GM23338 (cell line): ENCODE data around the gene RBP5. TPM values are rescaled to one million over a fixed set of nuclear protein-coding genes. Genes with fewer than 3 reads are reported as not detected.

ENCODE experiments used
- ATAC-seq: fragments of 200-7000 bp; cut with Tn5 transposase; 3 replicates; pipeline ENCODE4 v1.9.1; 2020
- DNase-seq: peaks from one replicate; pipeline ENCODE4 v3.0.0-alpha.2; 2015; ENCODE audit warnings: low spot score
- H2AFZ ChIP-seq: fragments of 200-600 bp; sonication (generic); 2 replicates; pipeline ENCODE4 v1.8.0; 2016; ENCODE audit warnings: antibody characterized with exemption, mild to moderate bottlenecking, moderate library complexity
- H3F3A ChIP-seq: fragments of 200-600 bp; sonication (generic); replicated peaks from 2 replicates; pipeline ENCODE4 v1.8.0; 2017; ENCODE audit warnings: antibody characterized with exemption, mixed run types, low read depth
- H3K27ac ChIP-seq: fragments of 200-600 bp; sonication (generic); 2 replicates; pipeline ENCODE4 v1.6.1; 2016; ENCODE audit warnings: low read depth
- H3K27me3 ChIP-seq: fragments of 200-600 bp; sonication (generic); 2 replicates; pipeline ENCODE4 v1.8.0; 2016; ENCODE audit warnings: mild to moderate bottlenecking, mixed run types, moderate library complexity; ENCODE audit not compliant: insufficient read depth
- H3K36me3 ChIP-seq: fragments of 200-600 bp; sonication (generic); 2 replicates; pipeline ENCODE4 v1.8.0; 2016; ENCODE audit warnings: mild to moderate bottlenecking; ENCODE audit not compliant: insufficient read depth
- H3K4me1 ChIP-seq: fragments of 200-600 bp; sonication (generic); 2 replicates; pipeline ENCODE4 v1.8.0; 2016; ENCODE audit warnings: mild to moderate bottlenecking, moderate library complexity; ENCODE audit not compliant: insufficient read depth
- H3K4me2 ChIP-seq: fragments of 200-600 bp; sonication (generic); 2 replicates; pipeline ENCODE4 v1.7.1; 2017; ENCODE audit warnings: mixed run types
- H3K4me3 ChIP-seq: fragments of 200-600 bp; sonication (generic); 2 replicates; pipeline ENCODE4 v1.6.1; 2016; ENCODE audit warnings: mixed run types
- H3K79me2 ChIP-seq: fragments of 200-600 bp; sonication (generic); replicated peaks from 2 replicates; pipeline ENCODE4 v1.8.0; 2017; ENCODE audit warnings: mild to moderate bottlenecking; ENCODE audit not compliant: insufficient read depth
- H3K9me2 ChIP-seq: fragments of 200-600 bp; sonication (generic); 2 replicates; pipeline ENCODE4 v1.8.0; 2017; ENCODE audit not compliant: insufficient read depth
- H4K20me1 ChIP-seq: fragments of 200-600 bp; sonication (generic); replicated peaks from 2 replicates; pipeline ENCODE4 v1.8.0; 2017; ENCODE audit warnings: mild to moderate bottlenecking; ENCODE audit not compliant: insufficient read depth
- H3K27ac Mint-ChIP-seq: 2 replicates; pipeline ENCODE4 v1.8.0; 2020; ENCODE audit warnings: inconsistent platforms, mild to moderate bottlenecking, moderate library complexity, mixed read lengths
- H3K27me3 Mint-ChIP-seq: 3 replicates; pipeline ENCODE4 v1.8.0; 2022; ENCODE audit warnings: low read depth, mild to moderate bottlenecking, moderate library complexity, mixed read lengths, inconsistent platforms; ENCODE audit not compliant: insufficient read depth, poor library complexity
- H3K36me3 Mint-ChIP-seq: 3 replicates; pipeline ENCODE4 v1.8.0; 2021; ENCODE audit warnings: low read depth, mild to moderate bottlenecking, inconsistent platforms, moderate library complexity, mixed read lengths
- H3K4me1 Mint-ChIP-seq: 3 replicates; pipeline ENCODE4 v1.8.0; 2020; ENCODE audit warnings: mild to moderate bottlenecking, inconsistent platforms, mixed read lengths
- H3K4me3 Mint-ChIP-seq: 3 replicates; pipeline ENCODE4 v1.8.0; 2021; ENCODE audit warnings: moderate library complexity, mild to moderate bottlenecking, inconsistent platforms, mixed read lengths
- H3K9me3 Mint-ChIP-seq: 3 replicates; pipeline ENCODE4 v1.8.0; 2020; ENCODE audit warnings: moderate library complexity, mild to moderate bottlenecking, inconsistent platforms, mixed read lengths
- CREB1 ChIP-seq: fragments of 250-450 bp; sonication (Bioruptor Pico); IDR thresholded peaks from 2 replicates; pipeline ENCODE4 v1.5.0; 2020; ENCODE audit warnings: low read depth, mild to moderate bottlenecking, moderate library complexity
- EZH2phosphoT487 ChIP-seq: fragments of 200-600 bp; sonication (generic); IDR thresholded peaks from one replicate; pipeline ENCODE4 v1.8.1; 2018; ENCODE audit warnings: antibody characterized with exemption; ENCODE audit not compliant: unreplicated experiment
- JUNB ChIP-seq: IDR thresholded peaks from one replicate; pipeline ENCODE4 v1.6.1; 2016; ENCODE audit warnings: antibody characterized with exemption; ENCODE audit not compliant: unreplicated experiment
- NANOG ChIP-seq: IDR thresholded peaks from 2 replicates; pipeline ENCODE4 v1.6.1; 2016; ENCODE audit warnings: antibody characterized with exemption, borderline replicate concordance
- POLR2AphosphoS5 ChIP-seq: IDR thresholded peaks from 2 replicates; pipeline ENCODE4 v1.6.1; 2016; ENCODE audit warnings: antibody characterized with exemption, low read depth
- REST ChIP-seq: IDR thresholded peaks from one replicate; pipeline ENCODE4 v1.6.1; 2018; ENCODE audit warnings: antibody characterized with exemption; ENCODE audit not compliant: unreplicated experiment
- STAT1 ChIP-seq: IDR thresholded peaks from one replicate; pipeline ENCODE4 v1.6.1; 2016; ENCODE audit warnings: antibody characterized with exemption; ENCODE audit not compliant: unreplicated experiment
- ZNF114 ChIP-seq: fragments of 250-450 bp; sonication (Bioruptor Pico); IDR thresholded peaks from 2 replicates; pipeline ENCODE4 v1.5.0; 2020; ENCODE audit warnings: mild to moderate bottlenecking, moderate library complexity
- ZNF331 ChIP-seq: fragments of 250-450 bp; sonication (Bioruptor Pico); IDR thresholded peaks from 2 replicates; pipeline ENCODE4 v1.5.0; 2020; ENCODE audit warnings: low read depth, mild to moderate bottlenecking, moderate library complexity
- polyA plus RNA-seq: library from polyadenylated mRNA; unstranded; fragments of >200 nt; fragmentation: Nextera tagmentation; extraction: Ambion mirVana; gene quantifications from 2 replicates; pipeline ENCODE4 v1.2.1, GENCODE V29; 2016
- total RNA-seq: library from RNA; depleted of rRNA; stranded (reverse); fragments of >200 nt; shearing (Covaris generic); gene quantifications from 2 replicates; pipeline ENCODE4 v1.2.3, GENCODE V29; 2014
- TF ChIP-seq, protein P1 (sequence below): IDR thresholded peaks from 2 replicates; pipeline ENCODE4 v1.6.1; 2016; ENCODE audit warnings: antibody characterized with exemption
- TF ChIP-seq, protein P2 (sequence below): fragments of 250-450 bp; sonication (Bioruptor Pico); IDR thresholded peaks from 2 replicates; pipeline ENCODE4 v1.5.0; 2020; ENCODE audit warnings: mild to moderate bottlenecking, moderate library complexity
- TF ChIP-seq, protein P3 (sequence below), 2 experiments: fragments of 200-600 bp in 1 of 2; sonication (generic) in 1 of 2; conservative IDR thresholded peaks; 2 replicates each; pipeline versions ENCODE4 v1.5.1 to v1.6.1; 2016 to 2017; ENCODE audit warnings: antibody characterized with exemption in 2 of 2, low read depth in 2 of 2, mild to moderate bottlenecking in 2 of 2, moderate library complexity in 1 of 2

RBP5 gene
- total and polyA plus RNA-seq, 2 experiments from 2014 or later, result 1.2 to 3.0 TPM

GRCh38 chr12:7106082-7106481 lies 22.6 kb downstream of the RBP5 start (continued):
- TF ChIP-seq ZNF114 (CRISPR knock-in tag) (no peak), JUNB (no peak), EZH2phosphoT487 (no peak)

DNA sequence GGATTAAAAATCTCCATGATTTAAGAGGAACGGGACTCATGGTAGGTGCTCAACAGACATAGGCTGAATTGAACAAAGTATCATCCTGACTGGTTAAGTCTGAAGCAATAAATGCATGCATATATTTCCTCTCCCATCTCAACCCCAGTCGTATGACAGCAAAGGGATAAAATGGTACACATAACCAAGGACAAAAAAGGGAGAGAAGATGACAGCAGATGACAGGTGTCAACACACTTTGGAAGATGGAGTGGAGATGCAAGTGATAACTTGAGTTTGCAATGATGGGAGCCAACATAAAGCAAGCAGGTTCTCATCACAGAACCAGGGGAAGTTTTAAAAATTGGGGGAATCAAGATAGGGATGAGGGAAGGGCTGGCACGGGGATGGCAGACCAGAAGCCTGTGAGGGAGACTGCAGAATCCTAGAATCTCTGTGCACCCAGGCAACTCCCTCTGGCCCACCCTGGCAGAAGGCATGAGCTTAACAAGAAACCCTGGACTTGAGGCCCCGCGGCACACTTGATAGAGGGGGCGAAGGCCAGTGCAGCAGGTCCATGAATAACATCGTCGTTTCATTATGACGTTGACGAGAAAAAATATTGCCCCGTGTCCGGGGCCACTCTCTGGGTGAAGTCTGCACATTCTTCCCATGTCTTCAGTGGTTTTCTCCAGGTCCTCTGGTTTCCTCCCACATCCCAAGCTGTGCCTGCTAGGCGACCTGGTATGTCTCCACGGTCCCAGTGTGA lies 24.7 kb downstream of the RBP5 start:
- DNase-seq (no peak), ATAC-seq (no peak)
- Histone ChIP-seq H3K4me2 (no peak overlapping the region), H3K4me3 (no peak overlapping the region), H3K36me3 (no peaks in the 10 kb centered on the region), H2AFZ (no peak overlapping the region), H3K79me2 (peaks cover 14% of the 10 kb centered on the region; the same call in 1 of the 2 replicates), H3F3A (no peaks in the 10 kb centered on the region), H3K4me1 (peaks cover 5% of the 10 kb centered on the region), H3K27ac (no peak overlapping the region), H3K9me2 (no peaks in the 10 kb centered on the region), H3K27me3 (no peaks in the 10 kb centered on the region), H4K20me1 (no peaks in the 10 kb centered on the region; the same call in none of the 2 replicates)
- Mint-ChIP-seq H3K4me1 (peaks cover 11% of the 10 kb centered on the region; the same call in 2 of the 3 replicates), H3K27ac (no peak overlapping the region), H3K36me3 (peaks cover 28% of the 10 kb centered on the region), H3K27me3 (peaks cover 11% of the 10 kb centered on the region), H3K4me3 (no peak overlapping the region), H3K9me3 (peaks cover 16% of the 10 kb centered on the region)
- TF ChIP-seq CREB1 (CRISPR knock-in tag) (no peak), NANOG (no peak), POLR2AphosphoS5 (no peak), EZH2phosphoT487 (no peak), JUNB (no peak), STAT1 (no peak), ZNF114 (CRISPR knock-in tag) (no peak), ZNF331 (CRISPR knock-in tag) (no peak), REST (no peak)
- TF ChIP-seq, protein P1, sequence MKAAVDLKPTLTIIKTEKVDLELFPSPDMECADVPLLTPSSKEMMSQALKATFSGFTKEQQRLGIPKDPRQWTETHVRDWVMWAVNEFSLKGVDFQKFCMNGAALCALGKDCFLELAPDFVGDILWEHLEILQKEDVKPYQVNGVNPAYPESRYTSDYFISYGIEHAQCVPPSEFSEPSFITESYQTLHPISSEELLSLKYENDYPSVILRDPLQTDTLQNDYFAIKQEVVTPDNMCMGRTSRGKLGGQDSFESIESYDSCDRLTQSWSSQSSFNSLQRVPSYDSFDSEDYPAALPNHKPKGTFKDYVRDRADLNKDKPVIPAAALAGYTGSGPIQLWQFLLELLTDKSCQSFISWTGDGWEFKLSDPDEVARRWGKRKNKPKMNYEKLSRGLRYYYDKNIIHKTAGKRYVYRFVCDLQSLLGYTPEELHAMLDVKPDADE, result no peak
- TF ChIP-seq, protein P2, sequence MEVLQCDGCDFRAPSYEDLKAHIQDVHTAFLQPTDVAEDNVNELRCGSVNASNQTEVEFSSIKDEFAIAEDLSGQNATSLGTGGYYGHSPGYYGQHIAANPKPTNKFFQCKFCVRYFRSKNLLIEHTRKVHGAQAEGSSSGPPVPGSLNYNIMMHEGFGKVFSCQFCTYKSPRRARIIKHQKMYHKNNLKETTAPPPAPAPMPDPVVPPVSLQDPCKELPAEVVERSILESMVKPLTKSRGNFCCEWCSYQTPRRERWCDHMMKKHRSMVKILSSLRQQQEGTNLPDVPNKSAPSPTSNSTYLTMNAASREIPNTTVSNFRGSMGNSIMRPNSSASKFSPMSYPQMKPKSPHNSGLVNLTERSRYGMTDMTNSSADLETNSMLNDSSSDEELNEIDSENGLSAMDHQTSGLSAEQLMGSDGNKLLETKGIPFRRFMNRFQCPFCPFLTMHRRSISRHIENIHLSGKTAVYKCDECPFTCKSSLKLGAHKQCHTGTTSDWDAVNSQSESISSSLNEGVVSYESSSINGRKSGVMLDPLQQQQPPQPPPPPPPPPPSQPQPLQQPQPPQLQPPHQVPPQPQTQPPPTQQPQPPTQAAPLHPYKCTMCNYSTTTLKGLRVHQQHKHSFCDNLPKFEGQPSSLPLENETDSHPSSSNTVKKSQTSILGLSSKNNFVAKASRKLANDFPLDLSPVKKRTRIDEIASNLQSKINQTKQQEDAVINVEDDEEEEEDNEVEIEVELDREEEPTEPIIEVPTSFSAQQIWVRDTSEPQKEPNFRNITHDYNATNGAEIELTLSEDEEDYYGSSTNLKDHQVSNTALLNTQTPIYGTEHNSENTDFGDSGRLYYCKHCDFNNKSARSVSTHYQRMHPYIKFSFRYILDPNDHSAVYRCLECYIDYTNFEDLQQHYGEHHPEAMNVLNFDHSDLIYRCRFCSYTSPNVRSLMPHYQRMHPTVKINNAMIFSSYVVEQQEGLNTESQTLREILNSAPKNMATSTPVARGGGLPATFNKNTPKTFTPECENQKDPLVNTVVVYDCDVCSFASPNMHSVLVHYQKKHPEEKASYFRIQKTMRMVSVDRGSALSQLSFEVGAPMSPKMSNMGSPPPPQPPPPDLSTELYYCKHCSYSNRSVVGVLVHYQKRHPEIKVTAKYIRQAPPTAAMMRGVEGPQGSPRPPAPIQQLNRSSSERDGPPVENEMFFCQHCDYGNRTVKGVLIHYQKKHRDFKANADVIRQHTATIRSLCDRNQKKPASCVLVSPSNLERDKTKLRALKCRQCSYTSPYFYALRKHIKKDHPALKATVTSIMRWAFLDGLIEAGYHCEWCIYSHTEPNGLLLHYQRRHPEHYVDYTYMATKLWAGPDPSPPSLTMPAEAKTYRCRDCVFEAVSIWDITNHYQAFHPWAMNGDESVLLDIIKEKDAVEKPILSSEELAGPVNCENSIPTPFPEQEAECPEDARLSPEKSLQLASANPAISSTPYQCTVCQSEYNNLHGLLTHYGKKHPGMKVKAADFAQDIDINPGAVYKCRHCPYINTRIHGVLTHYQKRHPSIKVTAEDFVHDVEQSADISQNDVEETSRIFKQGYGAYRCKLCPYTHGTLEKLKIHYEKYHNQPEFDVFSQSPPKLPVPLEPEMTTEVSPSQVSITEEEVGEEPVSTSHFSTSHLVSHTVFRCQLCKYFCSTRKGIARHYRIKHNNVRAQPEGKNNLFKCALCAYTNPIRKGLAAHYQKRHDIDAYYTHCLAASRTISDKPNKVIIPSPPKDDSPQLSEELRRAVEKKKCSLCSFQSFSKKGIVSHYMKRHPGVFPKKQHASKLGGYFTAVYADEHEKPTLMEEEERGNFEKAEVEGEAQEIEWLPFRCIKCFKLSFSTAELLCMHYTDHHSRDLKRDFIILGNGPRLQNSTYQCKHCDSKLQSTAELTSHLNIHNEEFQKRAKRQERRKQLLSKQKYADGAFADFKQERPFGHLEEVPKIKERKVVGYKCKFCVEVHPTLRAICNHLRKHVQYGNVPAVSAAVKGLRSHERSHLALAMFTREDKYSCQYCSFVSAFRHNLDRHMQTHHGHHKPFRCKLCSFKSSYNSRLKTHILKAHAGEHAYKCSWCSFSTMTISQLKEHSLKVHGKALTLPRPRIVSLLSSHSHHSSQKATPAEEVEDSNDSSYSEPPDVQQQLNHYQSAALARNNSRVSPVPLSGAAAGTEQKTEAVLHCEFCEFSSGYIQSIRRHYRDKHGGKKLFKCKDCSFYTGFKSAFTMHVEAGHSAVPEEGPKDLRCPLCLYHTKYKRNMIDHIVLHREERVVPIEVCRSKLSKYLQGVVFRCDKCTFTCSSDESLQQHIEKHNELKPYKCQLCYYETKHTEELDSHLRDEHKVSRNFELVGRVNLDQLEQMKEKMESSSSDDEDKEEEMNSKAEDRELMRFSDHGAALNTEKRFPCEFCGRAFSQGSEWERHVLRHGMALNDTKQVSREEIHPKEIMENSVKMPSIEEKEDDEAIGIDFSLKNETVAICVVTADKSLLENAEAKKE (CRISPR knock-in tag), result no peak
- TF ChIP-seq, protein P3, sequence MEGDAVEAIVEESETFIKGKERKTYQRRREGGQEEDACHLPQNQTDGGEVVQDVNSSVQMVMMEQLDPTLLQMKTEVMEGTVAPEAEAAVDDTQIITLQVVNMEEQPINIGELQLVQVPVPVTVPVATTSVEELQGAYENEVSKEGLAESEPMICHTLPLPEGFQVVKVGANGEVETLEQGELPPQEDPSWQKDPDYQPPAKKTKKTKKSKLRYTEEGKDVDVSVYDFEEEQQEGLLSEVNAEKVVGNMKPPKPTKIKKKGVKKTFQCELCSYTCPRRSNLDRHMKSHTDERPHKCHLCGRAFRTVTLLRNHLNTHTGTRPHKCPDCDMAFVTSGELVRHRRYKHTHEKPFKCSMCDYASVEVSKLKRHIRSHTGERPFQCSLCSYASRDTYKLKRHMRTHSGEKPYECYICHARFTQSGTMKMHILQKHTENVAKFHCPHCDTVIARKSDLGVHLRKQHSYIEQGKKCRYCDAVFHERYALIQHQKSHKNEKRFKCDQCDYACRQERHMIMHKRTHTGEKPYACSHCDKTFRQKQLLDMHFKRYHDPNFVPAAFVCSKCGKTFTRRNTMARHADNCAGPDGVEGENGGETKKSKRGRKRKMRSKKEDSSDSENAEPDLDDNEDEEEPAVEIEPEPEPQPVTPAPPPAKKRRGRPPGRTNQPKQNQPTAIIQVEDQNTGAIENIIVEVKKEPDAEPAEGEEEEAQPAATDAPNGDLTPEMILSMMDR (conservative IDR thresholded peaks at IDR 0.05; ENCODE audit: low read depth in 2 of 2), result no peak
